Loucy (cell line): Measurements from ENCODE around the gene KRTAP10-3.

ENCODE experiments used
- CTCF ChIP-seq: fragments of 200-600 bp; sonication (generic); conservative IDR thresholded peaks from 2 replicates; pipeline ENCODE4 v1.5.1; 2014; ENCODE audit warnings: mild to moderate bottlenecking, antibody characterized with exemption, low read length
- EZH2phosphoT487 ChIP-seq: fragments of 200-600 bp; IDR thresholded peaks from 2 replicates; pipeline ENCODE4 v1.6.1; 2018; ENCODE audit warnings: antibody characterized with exemption, mild to moderate bottlenecking, moderate library complexity, borderline replicate concordance

DNA sequence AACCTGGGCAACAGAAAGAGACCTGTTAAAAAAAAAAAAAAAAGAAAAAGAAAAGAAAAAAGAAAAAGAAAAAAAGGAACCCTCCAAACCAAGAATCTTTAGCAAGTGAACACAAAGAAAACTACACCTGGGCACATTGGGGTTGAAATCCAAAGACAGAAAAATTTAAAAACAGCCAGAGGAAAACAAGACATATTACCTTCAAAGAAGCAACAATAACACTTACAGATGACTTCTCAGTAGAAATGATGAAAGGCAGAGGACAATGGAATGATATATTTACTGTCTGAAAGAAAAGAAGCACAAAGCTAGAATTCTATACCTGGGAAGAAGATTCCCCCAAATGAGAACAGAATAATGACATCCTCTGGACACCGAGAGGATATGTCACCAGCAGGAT lies 15.9 kb downstream of the KRTAP10-3 start:
- TF ChIP-seq CTCF: no peak
- TF ChIP-seq EZH2phosphoT487: no peak
